Stimulated activated CD4-positive, alpha-beta T cell treated with anti-CD3 and anti-CD28 coated beads, Interleukin-4, amount 100 ng/mL, for 24 hours (primary cell): ENCODE measurements around the gene TRPC6.
"Not testable (repeated sequence)": the region's sequence is repeated elsewhere in the genome, so short reads cannot be mapped to it uniquely, and the experiment has no call there.

Experiments used
- DNase-seq: peaks from one replicate; pipeline ENCODE4 v3.0.0-alpha.2; 2020

TRPC6 gene

DNA sequence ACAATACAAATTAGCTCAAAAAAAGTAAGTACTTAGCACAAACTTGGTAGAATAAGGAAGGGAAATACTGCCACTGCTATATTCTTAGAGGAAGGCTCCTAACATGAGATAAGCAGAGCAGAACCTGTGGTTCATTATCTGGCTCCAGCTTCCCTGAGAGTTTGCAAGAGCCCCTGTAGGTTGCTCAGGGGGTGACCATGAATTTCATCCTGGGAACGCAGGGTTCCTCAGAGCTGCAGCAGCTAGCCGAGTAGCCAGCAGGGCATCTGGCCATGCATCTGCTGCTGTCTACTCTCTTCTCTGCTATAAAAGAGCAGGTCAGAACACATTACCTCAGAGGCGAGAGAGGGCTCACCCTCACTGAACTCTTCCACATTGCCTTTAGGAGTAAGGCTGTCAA lies 67.3 kb downstream of the TRPC6 start:
- no peak for DNase-seq

DNA sequence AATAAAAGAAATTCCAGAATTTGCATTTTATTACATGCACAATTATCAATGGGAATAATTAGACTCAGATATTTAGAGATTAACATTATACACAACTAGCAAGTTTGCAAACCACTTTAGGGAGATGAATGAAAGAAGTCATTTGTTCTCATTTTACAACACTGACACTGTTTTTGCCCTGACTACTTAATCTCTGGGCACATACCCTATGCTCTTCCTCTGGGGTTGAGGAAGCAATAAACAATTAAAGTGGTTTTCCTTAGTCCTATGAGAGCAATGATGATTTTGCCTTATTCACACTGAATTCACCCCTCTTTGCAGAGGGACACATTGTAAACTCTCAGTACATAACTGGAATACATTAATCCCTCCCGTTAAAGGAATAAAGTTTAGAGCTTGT lies 72.7 kb downstream of the TRPC6 start:
- no peak for DNase-seq

DNA sequence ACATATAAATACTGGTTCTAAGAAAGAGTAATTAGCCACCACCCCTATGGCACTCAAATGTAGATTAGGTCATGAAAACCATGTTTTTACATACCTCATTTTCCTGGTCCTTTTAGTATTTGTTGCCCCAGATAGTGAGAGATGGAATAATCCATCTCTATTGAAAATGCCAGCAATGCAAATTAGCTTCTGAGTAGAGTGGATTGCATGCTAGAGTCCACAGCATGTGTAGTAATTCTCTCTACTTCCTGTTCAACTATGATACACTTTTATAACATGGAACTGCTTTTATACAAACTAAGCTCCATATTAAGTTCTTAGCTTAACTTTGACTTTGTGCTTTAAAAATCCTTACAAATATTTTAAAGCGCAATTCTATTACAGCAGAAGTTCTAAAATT lies 73.2 kb downstream of the TRPC6 start:
- no peak for DNase-seq

DNA sequence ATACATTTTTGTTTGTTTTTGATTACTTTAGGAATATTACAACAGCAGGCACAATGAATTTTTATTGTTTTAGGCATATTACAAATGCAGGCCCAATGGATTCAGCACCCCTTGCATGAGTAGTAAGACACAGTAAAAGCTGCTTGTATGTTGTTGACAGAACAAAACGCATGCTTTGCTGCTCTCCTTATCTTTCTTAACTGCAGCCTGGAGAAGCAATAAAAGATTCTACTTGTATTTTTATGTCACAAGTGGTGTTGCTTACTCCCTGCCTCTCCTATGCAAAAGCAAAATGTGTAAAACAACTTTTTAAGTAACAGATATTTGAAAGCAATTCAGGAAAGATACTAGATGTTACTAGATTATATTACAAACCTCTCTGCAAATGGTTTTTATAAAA lies 73.9 kb downstream of the TRPC6 start:
- no peak for DNase-seq

DNA sequence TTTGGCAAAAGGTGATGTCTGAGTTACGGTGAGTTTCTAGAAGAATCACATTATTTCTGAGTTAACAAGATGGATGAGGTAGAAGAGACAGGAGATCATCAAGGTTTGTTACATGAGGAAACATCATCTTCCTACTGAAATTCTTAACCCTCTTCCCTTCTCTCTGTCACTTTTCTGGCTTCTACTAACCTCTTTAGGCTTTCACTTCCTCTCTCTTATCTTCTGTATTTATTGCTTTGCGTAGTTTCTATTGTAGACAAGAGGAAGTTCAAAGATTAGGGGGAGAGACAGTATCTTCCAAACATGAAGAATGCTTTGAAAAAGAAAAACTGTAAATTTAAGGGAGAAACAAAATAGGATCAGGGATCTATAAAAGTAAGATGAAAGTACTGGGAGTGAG lies 75.4 kb downstream of the TRPC6 start:
- DNase-seq = no peak

DNA sequence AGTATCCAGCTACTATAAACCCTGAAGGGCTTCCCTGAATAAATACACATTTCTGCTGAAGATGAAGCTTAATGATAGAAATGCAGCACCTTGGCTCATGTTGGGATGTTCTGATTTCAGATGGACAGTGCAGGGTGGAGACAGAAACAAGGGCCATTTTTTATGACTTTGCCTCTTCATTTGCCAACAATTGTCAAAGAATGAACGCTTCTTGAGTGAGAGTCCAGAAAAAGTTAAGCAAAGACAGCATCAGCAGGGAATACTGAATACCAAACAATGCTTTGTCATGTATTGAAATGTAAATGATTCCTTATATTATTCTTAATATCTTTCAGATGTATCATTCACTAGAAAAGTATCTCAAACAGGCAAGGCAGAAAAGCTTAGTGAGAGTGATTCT lies 84.9 kb downstream of the TRPC6 start:
- DNase-seq = no peak

DNA sequence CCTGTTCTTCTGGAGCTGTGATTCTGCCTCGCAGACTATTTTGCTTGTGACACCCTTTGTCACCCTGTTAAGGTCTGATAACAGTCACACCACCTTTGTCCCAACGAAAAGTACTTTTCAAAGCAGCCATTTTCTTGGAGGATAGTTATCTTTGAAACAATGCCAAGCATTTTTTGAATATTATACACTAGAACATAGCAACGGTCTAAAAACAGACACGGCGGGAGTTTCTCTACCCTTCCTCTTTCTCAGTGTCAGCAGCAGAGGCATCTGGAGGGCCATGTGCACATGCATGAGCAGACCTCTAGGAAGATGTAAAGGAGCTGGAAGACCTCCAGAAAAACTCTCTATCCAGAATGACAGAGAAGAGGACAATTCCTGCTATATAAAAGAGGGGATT lies 86.5 kb downstream of the TRPC6 start:
- no peak for DNase-seq

DNA sequence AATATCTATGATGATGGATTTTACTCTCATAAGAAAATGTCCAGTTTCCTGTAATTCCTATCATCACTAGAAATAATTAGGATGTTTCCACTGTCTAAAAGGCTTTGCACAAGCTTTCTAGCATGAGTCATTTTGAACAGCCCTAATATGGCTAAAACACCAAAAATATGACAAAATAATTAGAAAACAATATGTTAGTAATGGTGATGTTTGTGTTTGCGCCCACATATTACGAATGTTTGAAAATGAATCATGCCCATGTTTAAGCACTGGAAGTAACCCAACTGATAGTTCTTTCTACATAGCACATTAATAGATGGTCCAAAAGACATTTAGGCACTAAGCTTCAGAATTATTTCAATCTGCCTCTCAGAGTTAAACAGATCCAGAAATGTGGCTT lies 96.0 kb downstream of the TRPC6 start:
- no peak for DNase-seq

DNA sequence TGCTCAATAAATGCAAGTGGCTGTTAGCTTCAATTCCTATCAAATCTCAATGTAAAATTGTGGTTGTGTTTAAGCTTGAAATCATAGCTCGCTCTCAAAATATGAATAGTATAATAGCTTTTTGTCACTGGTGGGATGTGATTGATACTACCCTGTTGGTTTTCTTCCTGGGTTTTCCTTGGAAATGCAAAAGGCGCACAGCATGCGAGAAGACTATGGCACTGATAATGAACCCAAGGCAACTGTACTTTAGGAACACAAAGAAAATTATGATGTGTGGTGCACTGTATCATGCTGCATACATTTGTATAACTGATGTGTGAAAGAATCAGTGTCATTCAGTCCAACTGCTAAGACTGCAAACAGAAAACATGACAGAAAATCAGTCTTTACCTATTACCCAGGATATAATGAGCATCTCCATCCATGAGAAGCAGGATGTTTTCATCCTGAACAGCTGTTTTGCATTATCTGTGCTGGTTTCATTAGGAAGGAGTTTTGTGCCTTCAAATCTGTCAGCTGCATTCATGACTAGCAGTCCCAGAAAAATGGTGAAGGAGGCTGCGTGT lies 101.2 kb downstream of the TRPC6 start:
- no peak for DNase-seq

DNA sequence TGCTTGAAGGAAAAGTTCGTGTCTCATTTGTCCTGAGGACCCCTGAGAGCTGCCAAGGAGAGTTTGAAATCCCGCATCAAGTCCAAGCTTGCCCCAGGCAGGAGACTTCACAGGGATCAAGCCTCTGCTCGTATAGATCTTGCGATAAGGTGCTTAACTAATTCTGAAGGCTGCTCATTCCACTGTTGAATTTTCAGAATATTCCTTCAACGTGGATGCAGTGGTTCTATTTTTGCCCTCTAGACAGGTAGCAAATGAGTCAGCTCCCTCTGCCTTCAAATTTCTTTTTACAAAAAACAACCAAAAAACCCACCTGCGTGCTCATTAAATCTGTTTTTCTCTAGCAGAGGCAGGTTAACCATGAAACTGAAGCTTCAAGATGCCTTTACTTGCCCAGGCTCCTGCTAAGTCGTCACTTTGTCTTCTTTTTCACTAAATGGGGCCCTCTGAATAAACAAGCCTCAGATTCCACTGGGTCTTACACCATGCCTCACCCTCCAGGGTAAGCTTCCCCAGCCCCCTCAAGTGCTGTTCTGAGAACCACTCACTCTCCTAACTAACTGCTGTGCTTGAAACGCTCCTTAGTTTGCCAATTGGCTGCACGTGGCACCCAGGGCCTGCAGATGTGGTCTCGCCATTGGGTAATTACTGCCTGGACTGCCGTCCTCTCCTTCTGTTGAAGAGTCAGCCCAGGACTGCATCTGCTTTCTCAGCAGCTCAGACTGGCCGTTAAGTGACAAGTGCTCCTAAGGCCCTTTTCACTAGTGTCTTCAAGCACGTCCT lies 105.0 kb downstream of the TRPC6 start:
- DNase-seq = no peak

DNA sequence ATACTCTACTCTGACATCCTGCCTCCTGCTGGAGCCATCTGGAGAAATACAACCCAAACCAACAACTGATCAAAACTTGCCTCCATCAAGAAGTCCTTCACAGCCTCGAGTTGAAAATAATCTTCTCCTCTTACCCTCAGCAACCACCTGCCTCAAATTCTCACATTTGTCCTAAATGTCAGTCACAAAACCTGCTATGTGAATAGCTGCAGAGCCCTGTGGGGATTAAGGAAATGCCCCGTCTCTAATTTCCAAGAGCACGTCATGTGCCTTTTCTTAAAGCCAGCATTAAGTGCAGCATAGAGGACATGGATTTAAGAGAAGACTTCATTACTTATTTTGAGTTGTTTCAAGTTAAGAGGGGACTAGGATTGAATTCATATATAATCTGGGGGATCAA lies 105.9 kb downstream of the TRPC6 start:
- DNase-seq = no peak

DNA sequence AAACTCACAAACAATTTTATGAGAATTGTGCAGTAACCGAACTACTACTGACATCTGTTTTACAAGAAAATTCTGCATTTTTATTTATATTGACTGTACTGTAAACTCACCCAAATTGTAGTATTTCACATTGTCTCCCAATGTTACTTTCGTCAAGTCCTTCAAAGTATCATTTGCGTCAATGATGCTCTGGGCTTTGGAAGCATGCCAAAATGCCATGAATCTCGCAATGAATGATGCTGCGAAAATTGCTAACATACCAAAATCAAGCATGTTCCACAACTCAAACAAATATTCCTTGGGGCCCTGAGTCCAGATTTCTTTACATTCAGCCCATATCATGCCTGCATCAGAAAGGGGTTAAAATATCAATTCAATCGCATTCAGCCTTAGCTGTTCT lies 107.6 kb downstream of the TRPC6 start:
- DNase-seq = no peak

DNA sequence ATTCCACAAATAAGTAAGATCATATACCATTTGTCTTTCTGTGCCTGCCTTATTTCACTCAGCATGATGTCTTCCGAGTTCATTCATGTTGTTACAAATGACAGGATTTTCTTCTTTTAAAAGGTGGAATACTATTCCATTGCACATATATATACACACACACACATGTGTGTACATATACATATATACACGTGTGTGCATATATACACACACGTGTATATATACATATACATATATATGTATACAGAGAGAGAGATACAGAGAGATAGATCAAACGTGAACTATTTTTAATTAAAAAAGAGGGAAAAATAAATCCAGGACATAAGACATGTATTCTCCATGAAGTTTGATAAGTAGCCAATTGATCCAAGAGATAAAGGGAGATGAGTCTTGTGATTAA lies 108.1 kb downstream of the TRPC6 start:
- no peak for DNase-seq

DNA sequence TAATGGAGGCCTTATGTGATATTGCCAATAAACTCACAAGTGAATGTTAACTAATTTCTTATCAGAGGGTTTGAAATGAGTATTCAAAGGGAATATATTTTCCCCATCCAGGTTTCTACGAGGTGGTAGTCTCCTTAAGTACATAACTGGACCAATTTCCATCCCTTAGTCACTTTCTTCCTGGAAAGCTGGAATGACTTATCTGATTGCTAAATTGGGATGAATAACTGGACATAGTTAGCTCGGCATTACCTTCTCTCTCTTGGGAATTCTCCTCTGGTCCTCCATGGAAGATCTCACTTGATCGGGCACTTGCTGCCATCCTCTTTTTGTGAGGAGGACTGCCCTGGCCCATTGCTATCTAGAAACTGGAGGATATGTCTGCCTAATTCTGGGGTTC lies 109.1 kb downstream of the TRPC6 start:
- DNase-seq = no peak

DNA sequence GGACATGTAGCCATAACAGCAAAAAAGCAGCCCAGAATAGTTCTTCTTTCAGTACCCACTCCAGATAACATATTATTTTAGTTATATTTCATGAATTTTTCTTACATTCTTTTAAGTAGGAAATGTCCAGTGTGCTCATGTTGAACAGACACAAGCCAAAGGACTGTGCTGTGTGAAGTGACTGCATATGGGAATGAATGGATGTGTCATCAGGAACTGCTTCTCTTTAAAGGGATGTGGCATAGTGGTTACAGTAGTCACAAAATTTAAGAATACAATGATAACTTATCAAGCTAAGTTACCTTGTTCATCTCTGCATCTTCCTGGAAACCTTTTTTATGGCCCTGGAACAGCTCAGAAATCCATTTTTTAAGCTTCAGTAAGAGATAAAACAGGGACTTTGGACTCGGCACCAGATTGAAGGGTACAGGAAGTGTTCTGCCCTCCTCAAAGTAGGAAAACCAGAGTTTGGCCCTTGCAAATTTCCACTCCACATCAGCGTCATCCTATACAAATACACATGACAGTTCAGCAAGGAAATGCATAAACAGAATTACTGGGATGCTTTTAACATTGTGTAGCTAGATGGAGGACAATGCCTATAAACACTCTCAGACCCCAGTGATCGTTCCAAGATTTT lies 112.8 kb downstream of the TRPC6 start:
- no peak for DNase-seq

DNA sequence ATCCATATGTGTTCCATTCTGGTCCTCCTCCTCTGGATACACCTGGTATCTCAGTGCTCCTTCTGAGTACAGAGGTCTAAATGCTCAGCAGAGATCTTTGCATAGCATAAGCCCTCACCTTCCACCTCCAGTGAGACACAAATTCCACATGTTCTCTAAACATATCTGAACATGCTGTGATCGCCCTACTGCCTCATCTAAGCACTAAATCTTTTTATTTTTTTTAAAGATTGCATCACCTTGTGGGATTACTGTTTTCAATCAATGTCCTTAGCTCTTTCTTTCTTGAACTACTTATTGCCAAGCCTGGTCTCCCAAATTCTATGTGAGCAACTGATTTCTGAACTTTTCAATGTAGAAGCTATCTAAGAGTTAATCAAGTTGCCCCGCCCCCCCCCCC lies 113.4 kb downstream of the TRPC6 start:
- DNase-seq = no peak

DNA sequence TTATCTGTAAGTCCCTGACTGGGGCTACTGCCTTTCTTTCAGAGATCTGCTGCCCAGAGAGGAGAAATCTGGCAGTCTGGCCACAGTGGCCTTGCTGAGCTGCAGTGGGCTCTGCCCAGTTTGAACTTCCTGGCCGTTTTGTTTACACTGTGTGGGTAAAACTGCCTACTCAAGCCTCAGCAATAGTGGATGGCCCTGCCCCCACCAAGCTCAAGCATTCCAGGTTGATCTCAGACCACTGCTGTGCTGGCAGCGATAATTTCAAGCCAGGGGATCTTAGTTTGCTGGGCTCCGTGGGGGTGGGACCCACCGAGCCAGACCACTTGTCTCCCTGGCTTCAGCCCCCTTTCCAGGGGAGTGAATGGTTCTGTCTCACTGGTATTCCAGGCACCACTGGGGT lies 117.5 kb downstream of the TRPC6 start:
- no peak for DNase-seq

DNA sequence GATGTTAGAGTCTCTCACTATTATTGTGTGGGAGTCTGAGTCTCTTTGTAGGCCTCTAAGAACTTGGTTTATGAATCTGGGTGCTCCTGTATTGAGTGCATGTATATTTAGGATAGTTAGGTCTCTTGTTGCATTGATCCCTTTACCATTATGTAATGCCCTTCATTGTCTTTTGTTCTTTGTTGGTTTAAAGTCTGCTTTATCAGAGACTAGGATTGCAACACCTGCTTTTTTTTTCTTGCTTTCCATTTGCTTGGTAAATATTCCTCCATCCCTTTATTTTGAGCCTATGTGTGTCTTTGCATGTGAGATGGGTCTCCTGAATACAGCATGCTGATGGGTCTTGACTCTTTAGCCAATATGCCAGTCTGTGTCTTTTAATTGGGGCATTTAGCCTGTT lies 119.4 kb downstream of the TRPC6 start:
- not testable (repeated sequence) for DNase-seq

DNA sequence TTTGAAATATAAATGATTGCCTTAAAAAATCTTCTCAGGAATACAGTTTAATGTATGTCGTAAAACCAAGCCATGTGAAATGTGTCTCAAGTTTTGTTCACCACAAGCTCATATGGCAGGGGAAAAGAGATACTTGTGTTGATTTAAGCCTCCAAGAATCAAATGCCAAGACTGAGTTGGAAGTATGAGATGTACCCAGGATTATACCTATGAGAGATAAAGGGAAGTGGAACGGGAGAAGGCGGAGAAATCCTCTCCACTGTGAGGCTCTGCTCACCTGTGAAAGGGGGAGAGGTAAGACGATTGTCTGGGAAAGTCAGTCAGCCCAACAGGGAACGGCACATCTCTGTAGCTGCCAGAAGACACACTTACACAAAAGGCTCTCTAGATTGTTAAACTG lies 124.8 kb downstream of the TRPC6 start:
- no peak for DNase-seq

DNA sequence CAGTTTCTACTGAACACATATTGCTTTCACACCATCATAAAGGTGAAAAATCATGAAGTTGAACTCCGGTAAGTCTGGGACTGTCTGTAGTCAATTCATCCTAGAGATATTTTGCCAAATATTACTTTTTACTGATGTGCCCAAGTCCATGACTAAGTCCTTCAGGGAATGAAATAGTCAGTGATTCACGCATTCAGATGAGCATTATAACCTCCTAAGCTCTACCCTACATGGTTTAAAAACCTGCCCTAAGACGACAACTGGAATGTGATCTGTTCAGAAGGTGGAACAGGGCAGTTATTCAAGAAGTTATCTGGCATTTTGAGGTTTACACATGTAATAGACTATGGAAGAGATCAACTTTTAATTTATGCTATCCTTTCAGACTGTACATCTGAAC lies 125.6 kb downstream of the TRPC6 start:
- DNase-seq = no peak

DNA sequence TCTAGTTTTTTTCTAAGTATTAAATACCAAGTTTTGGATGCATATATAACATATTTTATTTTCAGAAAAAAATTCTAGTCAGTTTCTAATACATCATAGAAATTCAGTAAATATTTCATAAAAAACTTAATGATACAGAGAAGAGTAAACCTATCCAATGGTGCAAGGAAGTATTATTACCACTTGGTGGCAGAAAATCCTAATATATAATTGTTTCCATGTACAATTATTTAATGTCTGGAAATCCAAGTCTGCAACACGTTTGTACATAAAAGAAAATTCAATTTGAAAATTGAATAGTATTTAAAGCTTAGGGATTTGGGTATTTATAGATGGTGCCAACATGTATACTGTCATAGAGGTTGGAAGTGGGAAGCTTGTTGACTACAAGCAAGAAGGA lies 127.0 kb downstream of the TRPC6 start:
- DNase-seq = no peak

DNA sequence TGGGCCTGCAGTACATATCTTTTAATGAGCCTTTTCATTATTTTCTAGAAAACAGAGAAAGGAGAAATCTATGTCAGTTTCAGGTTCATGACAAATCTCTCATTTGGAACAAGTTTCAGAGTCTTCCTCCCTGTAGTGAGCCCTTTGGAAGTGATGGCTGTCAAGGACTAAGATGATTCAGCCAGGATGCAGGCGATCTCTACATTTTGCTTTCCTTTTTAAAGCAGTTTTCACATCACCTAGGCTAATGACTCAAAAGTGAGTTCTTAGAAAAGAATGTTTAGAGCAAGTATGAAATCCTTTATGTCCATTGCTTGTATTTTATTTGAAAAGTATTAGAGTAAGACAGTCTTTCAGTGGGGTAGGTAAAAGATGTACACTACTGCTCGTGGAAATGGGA lies 130.1 kb downstream of the TRPC6 start:
- DNase-seq = no peak

DNA sequence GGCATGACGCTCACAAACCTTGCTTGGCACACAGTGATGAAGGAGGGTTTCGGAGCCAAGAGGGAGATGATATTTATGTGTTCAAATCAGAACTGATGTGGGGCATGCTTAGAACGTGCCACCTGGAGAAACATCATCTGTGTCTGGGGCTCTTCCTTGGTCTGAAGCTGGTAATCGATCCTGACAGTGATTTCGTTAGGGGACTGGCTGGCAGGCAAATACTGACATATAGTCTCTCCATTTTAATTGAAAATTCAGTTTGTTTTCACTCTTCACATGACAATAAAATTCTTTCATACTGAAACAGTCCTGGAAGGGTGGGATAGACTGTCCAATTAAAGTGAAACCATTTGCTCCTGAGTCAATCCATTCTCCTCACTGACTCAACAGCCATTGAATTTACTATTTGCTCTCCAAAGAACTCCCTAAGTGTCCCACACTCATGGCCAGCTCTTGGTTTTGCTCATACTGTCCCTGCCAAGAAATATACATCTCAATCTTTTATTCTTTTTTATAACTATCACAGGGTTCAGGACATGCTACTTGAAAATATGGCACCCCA lies 134.8 kb downstream of the TRPC6 start:
- no peak for DNase-seq

DNA sequence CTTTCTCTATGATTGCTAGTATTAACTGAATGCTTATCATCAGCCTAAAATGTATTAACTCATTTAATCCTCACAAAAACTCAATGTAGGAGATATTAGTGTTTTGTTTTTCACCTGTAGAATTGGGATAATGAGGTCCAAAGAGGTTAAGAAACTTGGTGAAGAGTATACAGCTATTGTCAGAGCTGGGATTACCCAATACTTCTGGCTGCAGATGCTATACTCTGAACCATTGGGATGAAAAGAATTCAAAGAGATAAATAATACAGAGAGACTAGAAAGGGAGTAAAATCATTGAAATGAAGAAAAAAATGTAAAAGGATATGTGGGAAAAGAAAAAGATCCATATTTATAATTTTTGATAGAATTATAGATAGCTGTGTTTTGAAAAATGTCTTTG lies 137.1 kb downstream of the TRPC6 start:
- DNase-seq = no peak
